ENCODE data around the gene INO80B.
"Not testable (repeated sequence)": the region's sequence is repeated elsewhere in the genome, so short reads cannot be mapped to it uniquely, and the experiment has no call there.

The INO80B gene

DNA sequence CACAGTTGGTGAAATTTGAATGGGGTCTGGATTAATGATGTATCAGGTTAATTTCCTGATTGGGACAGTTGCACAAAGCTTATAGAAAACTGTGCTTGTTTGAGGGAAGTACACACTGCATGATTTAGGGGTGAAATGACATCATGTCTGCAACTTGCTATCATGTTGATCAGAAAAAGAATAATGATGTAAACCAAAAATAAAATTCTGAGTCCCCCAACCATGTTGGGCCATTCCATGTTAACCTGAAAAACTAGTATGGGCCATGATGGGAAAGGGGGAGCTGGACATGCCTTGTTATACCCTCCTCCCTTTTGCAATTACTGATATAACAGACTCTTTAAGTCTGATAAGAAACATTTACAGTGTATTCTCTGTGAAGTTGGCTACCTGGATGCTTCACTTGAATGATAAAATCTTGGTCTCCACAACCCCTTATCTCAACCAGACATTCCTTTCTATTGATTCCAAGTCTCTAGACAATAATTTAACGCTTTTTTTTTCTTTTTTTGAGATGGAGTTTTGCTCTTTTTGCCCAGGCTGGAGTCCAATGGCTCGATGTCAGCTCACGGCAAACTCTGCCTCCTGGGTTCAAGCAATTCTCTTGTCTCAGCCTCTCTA is 4.2 kb upstream of the INO80B start:
- no peak overlapping the region for H3K4me3 ChIP-seq (ENCODE audit: low read length)
- TF ChIP-seq ZNF274 (IDR thresholded peaks at IDR 0.05; ENCODE audit: low read depth, low read length), result no peak

DNA sequence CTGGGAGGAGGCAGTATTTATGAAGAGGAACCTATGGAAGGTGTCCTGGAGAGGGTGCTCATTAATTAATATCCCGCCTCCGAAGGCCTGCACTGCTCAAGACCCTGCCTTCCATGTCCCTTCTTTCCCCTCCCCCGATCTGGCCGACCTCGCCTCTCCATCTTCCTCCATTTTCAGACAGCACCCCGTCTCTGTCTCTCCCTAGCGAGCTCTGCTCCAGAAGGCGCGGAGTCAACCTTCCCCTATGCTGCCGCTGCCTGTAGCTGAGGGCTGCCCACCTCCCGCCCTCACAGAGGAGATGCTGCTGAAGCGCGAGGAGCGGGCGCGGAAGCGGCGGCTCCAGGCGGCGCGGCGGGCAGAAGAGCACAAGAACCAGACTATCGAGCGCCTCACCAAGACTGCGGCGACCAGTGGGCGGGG is 2.3 kb downstream of the INO80B start:
- H3K4me3 ChIP-seq (ENCODE audit: low read length), result peak overlapping the region; percentile 80
- TF ChIP-seq ZNF274 (IDR thresholded peaks at IDR 0.05; ENCODE audit: low read depth, low read length), result no peak

DNA sequence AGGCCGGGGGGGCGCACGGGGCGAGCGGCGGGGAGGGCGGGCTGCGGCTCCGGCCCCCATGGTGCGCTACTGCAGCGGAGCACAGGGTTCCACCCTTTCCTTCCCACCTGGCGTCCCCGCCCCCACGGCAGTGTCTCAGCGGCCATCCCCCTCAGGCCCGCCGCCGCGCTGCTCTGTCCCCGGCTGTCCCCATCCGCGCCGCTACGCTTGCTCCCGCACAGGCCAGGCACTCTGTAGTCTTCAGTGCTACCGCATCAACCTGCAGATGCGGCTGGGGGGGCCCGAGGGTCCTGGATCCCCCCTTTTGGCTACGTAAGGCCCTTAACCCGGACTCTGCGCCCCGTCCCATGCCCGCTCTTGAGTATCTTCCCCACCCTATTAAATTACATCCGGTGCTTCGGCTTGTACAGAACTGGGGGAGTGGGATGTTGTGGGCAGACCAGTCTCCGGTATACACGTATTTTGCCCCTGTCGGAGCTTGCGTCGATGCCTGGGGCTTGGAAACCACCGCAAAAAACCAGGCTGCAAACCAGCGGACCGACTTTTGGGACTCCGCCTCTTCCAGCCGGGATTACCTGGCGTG is 2.8 kb downstream of the INO80B start:
- no peak for TF ChIP-seq ZNF274 (IDR thresholded peaks at IDR 0.05; ENCODE audit: low read depth, low read length)
- peak overlapping the region; percentile 51; the same call in 1 of the 2 replicates for H3K4me3 ChIP-seq (ENCODE audit: low read length)

DNA sequence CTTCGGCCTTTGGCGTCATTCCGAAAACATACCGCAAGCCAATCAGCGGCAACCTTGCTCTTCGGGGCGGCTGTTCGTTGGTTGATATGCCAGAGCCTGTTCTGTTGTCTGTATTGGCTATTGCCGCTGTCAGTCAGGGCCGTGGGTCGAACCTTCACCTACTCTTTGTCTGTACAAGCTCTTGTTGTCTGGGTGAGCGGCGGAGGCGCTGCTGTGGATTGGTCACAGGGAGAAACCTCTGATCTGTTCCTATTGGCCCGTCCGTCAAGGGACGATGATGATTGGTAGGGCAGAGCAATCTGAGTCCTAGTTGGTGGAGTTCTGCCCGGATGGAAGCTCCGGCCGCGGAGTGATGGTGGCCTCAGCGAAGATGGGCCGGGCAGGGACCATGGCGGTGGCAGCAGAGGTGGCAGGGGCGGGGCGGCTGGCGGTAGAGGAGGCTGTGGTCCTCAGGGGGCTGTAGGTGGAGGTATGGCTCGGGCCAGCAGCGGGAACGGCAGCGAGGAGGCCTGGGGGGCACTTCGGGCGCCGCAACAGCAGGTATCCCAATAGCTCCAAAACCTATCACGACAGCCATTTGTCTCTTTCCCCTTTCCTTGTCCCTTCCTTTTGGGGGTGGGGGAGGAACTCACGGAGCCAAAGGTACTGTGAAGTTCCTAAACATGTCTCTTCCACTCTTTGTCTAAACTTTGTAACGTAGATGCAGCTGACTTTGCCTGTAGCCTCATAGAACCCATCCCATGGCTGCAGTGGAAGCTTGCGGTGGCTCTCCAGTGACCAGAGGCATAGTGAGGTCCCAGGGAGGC is 3.4 kb downstream of the INO80B start, which contains the start of gene WBP1:
WBP1 (plus strand) TSS at position 307 of the 806 bp plus-strand sequence; CDS start at position 472, 165 bp downstream.
- TF ChIP-seq ZNF274 (IDR thresholded peaks at IDR 0.05; ENCODE audit: low read depth, low read length), result no peak
- H3K4me3 ChIP-seq (ENCODE audit: low read length), result peak within 1 kb of the TSS; percentile 81

DNA sequence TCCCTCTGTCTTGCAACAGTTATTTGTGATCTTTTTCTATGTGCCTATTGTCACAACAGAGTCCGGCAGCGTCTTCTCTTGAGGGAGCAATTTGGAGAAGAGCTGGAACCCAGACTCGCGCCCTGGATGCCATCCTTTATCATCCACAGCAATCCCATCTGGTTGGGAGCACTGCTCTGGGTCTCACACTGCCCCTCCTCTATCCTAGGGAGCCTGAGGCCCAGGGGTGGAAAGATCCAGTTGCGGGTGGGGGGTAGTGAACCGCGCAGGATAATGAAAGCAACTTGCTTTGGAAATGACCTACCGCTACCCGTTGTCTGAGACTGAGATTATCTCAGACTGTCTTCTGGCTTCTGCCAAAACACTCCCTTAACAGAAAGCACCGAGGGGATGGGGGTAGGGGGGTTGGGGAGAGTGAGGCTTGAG is 4.1 kb downstream of the INO80B start:
- peak overlapping the region; percentile 81 for H3K4me3 ChIP-seq (ENCODE audit: low read length)
- no peak for TF ChIP-seq ZNF274 (IDR thresholded peaks at IDR 0.05; ENCODE audit: low read depth, low read length)

DNA sequence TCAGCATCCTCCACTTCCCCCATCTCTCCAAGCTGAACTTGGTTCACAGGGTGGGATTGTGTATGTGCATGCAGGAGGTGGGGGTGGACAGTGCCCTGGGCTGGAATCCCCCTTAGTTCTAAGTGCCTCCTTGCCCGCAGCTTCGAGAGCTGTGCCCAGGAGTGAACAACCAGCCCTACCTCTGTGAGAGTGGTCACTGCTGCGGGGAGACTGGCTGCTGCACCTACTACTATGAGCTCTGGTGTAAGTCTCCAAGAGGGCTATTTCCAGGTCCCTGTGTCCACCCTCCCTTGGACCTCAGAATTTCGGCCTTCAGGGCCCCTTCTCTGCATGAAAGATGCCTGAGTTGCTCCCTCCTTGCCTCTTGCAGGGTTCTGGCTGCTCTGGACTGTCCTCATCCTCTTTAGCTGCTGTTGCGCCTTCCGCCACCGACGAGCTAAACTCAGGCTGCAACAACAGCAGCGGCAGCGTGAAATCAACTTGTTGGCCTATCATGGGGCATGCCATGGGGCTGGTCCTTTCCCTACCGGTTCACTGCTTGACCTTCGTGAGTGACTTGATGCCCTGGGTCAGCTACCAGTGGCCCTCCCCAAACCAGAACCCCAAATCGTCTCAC is 4.7 kb downstream of the INO80B start:
- peak overlapping the region; percentile 81 for H3K4me3 ChIP-seq (ENCODE audit: low read length)

DNA sequence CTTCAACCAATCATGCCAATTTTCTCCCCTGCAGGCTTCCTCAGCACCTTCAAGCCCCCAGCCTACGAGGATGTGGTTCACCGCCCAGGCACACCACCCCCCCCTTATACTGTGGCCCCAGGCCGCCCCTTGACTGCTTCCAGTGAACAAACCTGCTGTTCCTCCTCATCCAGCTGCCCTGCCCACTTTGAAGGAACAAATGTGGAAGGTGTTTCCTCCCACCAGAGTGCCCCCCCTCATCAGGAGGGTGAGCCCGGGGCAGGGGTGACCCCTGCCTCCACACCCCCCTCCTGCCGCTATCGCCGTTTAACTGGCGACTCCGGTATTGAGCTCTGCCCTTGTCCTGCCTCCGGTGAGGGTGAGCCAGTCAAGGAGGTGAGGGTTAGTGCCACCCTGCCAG is 5.3 kb downstream of the INO80B start:
- H3K4me3 ChIP-seq (ENCODE audit: low read length), result not testable (repeated sequence)

DNA sequence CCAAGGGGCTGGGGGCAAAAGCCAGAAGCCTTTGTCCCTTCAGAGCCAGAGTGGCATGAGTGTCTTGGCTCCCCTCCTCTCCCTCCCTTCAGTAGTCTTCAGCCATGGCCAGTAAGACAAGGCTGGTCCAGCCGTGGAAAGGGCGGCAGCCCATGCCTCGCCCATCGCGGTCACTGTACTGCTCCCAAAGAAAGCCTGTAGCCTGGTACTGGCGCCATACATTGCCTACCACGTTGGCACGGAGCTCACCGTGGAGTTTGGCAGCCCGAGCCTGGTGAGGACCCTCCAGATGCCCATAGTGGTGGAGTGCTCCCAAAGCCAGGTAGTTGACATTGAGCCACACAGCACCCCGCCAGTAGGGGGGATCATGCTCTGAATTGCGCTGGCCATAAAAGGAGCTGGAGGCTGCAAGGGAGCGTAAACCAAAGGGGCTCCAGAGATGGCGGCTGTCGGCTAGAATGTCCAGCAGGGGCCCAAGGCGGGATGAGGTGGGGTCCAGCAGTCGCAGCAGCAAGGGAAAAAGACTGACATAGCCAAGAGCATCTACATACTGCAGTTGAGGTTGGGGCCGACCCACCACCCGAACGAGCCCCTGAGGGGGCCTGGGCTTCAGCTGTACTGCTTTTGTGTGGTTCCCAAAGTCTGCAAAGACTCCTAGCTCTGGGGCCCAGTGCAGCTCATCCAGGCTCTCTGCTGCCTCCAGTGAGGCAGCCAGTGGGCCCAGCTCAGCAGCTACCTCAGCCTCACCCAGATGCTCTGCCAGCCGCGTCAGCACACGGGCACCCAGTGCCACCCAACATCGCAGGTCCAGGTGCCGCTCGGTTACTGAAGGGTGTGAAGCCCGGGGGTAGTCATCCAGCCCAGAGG is 6.5 kb downstream of the INO80B start:
- H3K4me3 ChIP-seq (ENCODE audit: low read length), result no peak overlapping the region
- TF ChIP-seq ZNF274 (IDR thresholded peaks at IDR 0.05; ENCODE audit: low read depth, low read length), result no peak

DNA sequence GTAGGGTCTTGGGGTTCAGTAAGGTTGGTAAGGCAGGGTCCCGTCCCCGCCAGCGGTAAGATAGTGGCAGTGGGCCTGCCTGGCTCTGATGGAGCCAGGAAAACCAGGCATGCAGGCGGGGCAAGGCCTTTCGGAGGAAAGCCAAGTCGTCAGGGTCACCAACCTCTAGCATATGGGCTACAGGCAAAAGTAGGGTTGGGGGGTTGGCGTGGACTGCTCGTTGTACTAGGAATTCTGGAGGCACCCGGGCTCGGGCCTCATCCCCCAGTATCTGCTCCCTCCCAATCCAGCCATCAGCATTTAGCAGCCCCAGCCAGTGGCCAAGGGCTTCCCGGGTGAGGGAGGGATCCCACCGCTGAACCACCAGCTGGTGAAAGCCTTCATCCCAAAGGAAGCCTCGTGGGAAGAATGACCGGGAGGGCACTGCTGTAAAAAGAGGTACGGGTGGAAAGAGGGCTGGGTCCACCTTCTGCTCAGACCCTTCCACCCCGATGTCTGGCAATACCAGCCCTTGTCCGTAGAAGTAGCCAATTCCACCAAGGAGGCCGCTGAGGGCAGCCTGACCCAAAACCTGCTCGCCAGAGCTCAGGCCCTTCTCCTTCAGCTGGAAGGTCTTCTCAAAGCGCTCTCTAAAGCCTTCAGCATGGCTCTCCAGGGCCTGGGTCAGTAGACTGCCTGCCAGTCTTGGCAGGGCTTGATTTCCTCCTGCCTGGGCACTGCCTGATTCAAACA is 7.3 kb downstream of the INO80B start:
- no peak overlapping the region for H3K4me3 ChIP-seq (ENCODE audit: low read length)
- no peak for TF ChIP-seq ZNF274 (IDR thresholded peaks at IDR 0.05; ENCODE audit: low read depth, low read length)

DNA sequence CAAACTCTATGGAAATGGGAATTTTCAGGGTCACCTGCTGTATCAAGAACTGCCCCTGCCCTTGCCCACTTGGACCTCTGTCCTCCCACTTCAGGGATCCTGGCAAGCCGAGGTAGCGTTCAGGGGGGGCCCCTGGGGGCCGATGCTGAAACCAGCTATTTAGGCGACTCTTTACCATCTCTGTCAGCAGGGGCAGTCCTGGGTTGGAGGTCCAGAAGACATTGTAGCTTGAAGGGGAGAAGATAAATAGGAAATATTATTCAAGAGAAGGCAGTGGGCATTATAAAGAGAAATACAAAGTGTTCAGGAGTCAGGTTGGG is 7.9 kb downstream of the INO80B start:
- H3K4me3 ChIP-seq (ENCODE audit: low read length), result no peak overlapping the region
- no peak for TF ChIP-seq ZNF274 (IDR thresholded peaks at IDR 0.05; ENCODE audit: low read depth, low read length)

DNA sequence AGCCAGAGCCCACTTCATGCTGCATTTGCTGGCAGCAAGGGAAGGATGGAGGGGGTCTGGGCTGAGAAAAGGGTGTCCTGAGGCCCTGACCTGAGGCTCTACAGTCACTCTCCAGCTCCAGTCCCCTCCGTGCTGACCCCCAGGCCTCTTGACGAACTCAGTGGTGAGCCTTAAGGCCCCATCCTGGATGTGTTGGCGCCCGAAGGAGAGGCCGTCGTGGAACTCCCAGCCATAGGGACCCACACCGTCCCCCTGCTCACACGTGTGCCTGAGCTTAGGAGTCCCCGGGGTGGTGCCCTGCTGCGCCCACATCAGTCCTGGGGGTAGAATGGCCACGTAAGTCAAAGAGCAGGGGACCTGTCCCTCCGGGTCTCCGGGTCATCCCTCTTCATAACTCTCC is 9.5 kb downstream of the INO80B start:
- no peak for TF ChIP-seq ZNF274 (IDR thresholded peaks at IDR 0.05; ENCODE audit: low read depth, low read length)
- H3K4me3 ChIP-seq (ENCODE audit: low read length), result peak overlapping the region; percentile 68

DNA sequence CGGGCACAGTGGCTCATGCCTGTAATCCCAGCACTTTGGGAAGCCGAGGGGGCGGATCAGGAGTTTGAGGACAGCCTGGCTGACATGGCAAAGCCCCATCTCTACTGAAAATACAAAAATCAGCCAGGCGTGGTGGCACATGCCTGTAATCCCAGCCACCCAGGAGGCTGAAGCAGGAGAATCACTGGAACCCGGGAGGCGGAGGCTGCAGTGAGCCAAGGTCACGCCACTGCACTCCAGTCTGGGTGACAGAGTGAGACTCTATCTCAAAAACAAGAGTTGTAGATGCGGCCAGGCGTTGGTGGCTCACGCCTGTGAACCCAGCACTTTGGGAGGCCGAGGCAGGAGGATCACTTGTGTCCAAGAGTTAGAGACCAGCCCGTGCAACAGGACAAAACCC is 15.9 kb downstream of the INO80B start:
- not testable (repeated sequence) for H3K4me3 ChIP-seq (ENCODE audit: low read length)

DNA sequence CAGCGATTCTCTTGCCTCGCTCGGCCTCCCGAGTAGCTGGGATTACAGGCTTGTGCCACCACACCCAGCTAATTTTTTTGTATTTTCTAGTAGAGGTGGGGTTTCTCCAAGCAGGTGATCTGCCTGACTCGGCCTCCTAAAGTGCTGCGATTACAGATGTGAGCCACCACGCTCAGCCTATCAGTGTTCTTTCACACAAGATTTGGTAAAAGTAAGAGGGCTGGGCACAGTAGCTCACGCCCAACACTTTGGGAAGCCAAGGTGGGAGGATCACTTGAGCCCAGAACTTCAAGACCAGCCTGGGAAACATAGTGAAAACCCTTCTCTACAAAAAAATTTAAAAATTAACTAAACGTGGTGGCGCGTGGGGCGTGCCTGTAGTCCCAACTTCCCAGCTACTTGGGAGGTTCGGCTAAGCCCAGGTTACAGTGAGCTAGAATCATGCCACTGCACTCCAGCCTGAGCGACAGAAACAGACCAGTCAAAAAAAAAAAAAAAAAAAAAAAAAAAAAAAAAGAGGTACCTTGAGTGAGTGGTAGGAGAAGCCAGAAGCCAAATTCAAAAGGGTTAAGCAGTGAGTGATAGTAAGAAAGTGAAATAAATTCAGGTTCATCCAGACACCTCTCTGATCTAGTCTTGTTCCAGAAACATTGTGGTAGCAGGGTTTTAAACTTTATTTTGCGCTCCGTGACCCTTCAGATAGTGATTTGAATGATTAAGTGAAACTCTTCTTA is 16.6 kb downstream of the INO80B start:
- no peak for TF ChIP-seq ZNF274 (IDR thresholded peaks at IDR 0.05; ENCODE audit: low read depth, low read length)
- H3K4me3 ChIP-seq (ENCODE audit: low read length), result peak overlapping the region; percentile 69

All from GM08714 (cell line).